ENCODE results near the gene PRR33.
"Not testable (repeated sequence)": the region's sequence is repeated elsewhere in the genome, so short reads cannot be mapped to it uniquely, and the experiment has no call there.

PRR33 gene

GRCh38 chr11:1891831-1892115 is at the start of gene PRR33:
TSS of gene PRR33 (minus strand) at chr11:1891895. CDS start at chr11:1890584, 1,311 bp downstream.
- DNase-seq (ENCODE audit: low read depth in 3 of 3): no peak

DNA sequence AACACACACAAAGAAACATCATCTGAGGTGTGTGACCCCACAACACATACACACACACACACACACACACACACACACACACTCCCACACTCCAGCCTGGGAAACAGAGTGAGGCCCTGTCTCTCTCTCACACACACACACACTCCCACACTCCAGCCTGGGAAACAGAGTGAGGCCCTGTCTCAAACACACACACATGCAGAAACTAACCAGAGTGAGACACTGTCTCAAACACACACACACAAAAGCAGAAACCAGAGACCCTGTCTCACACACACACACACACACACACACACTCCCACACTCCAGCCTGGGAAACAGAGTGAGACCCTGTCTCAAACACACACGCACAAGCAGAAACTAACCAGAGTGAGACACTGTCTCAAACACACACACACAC is 48.1 kb upstream of the PRR33 start:
- not testable (repeated sequence) for DNase-seq (ENCODE audit: low read depth in 3 of 3)

DNA sequence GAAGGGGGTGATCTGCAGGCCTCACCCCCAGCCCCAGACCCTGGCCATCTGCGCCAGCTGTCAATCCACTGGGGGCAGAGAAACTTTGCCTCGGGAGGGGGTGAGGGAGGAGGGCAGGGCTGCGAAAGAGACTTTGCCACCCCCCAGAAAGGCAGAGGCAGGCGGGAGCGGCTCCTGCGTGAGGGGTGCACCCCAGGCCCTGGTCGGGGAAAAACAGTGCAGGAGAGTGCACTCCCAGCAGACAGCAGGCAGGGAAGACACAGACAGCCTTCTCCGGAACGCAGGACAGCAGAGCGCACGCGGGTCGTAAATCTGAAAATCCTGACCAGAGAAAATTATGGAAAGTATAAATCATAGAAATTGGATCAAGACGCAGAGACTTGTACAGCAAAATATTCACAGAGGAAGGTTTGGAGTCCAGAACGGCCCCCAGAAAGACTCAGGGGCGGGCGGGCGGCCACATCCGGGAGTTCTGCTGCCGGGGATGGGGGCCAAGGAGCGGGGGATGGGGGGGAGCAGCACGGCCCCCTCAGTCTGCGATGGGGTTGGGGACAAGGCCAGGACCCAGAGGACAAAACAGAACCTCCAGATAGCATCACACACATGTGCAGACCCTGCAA is 47.4 kb upstream of the PRR33 start:
- DNase-seq (ENCODE audit: low read depth in 3 of 3): no peak

DNA sequence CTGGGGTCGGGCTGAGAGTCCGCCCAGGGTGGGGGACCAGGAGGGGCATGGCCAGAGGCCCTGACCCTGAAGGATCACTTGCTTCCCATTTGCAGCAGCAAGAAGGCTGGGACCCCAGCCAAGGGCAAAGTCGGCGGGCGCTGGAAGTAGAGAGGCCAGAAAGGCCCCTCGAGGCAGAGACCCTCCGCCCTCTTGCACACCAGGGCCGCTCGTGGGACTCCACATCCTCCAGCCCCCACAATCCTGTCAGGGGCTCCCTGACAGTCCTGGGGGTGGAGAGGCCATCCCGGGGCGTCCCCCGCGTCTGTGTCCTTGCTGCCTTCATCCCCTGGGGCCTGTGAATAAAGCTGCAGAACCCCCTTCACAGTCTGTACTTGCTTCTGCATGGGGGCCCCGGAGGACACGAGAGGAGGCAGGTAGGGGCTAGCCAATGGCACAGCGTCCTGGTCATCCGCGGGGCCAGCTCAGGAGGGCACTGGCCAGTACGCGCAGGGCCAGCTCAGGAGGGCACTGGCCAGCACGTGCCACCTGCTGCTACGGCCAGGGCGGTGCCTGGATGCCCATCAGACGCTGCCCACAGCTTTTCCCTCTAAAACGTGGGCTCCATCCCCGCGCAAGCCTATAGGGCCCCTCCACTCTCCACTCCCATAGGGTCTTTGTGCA is 46.8 kb upstream of the PRR33 start:
- DNase-seq (ENCODE audit: low read depth in 3 of 3): no peak

- no peak for DNase-seq (ENCODE audit: low read depth in 3 of 3)
Observed at GRCh38 chr11:1937616-1938342, 46.1 kb upstream of the PRR33 start.

GRCh38 chr11:1936781-1937615 is 45.3 kb upstream of the PRR33 start:
- no peak for DNase-seq (ENCODE audit: low read depth in 3 of 3)

- DNase-seq (ENCODE audit: low read depth in 3 of 3): no peak
Observed at GRCh38 chr11:1936072-1936780, 44.5 kb upstream of the PRR33 start.

DNA sequence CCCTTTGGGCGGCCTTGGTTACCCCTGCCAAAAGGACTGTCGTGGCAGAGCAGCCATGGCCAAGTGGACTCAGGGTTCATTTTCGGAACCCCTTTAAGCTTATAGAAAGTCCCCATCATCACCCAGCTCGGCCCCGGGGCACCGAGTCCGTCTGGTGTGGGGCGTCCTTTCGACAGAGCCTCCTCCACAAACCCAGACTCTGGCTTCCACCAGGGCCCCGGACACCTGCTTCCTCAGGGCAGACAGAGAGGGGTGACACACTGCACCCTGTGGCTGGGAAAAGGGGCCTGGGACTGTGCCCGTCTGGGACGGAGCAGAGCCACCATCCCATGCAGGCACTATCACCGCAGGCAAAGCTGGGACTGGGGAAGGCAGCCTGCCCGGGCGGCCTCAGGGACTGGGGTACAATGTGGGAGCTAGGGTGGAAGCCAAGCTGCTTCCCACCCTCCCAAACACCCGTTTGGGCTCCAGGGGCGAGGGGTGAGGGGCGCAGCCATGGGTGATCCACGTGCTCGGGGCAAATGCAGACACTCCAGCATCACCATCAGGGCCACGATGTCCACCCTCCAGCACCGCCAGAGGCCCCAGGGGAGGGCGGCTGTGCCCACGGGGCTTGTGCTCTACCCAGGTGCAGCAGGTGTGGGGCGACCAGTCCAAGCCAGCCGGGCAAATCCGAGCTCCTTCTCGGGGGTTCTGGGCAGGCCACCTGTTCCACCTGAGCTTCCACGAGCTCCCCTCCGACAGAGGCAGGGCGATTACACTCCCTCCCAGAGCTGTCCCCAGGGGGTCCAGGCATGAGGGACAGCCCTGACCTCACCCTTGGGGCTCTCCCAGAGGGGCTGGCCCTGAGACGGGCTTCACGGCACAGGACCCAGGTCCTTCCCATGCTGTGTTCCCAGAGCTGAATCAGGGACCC is 43.7 kb upstream of the PRR33 start:
- no peak for DNase-seq (ENCODE audit: low read depth in 3 of 3)

DNA sequence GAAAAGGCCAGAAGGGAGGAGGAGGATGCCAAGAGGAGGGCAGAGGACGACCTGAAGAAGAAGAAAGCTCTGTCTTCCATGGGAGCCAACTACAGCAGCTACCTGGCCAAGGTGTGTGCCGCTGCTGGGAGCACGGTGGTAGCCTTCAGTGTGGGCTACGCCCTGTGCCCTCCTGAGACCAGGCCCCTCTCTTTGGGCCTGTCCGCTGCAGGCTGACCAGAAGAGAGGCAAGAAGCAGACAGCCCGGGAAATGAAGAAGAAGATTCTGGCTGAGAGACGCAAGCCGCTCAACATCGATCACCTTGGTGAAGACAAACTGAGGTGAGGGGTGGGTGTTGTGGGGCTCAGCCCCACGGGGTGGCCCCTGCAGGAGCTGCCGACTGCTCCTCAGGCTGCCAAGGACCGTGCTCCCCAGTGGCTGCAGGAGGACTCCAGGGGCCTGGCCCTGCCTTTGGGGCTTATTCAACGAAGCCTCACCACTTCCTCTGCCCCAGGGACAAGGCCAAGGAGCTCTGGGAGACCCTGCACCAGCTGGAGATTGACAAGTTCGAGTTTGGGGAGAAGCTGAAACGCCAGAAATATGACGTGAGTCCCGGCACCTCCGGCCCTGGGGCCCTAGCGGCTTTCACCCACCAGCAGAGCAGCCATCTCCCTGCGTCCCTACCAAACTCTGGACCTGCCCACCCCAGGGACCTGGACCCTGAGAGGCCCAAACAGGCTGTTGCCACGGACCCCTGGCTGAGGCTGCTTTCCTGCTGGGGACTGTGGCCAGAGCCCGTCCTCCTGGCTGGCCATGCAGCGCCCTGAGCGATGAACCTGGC is 42.9 kb upstream of the PRR33 start:
- DNase-seq (ENCODE audit: low read depth in 3 of 3): no peak

GRCh38 chr11:1933416-1934334 is 42.0 kb upstream of the PRR33 start:
- DNase-seq (ENCODE audit: low read depth in 3 of 3): no peak

- no peak for DNase-seq (ENCODE audit: low read depth in 3 of 3)
Observed at GRCh38 chr11:1932681-1933080, 41.0 kb upstream of the PRR33 start.

- DNase-seq (ENCODE audit: low read depth in 3 of 3): no peak
Observed at GRCh38 chr11:1932105-1932480, 40.4 kb upstream of the PRR33 start.

DNA sequence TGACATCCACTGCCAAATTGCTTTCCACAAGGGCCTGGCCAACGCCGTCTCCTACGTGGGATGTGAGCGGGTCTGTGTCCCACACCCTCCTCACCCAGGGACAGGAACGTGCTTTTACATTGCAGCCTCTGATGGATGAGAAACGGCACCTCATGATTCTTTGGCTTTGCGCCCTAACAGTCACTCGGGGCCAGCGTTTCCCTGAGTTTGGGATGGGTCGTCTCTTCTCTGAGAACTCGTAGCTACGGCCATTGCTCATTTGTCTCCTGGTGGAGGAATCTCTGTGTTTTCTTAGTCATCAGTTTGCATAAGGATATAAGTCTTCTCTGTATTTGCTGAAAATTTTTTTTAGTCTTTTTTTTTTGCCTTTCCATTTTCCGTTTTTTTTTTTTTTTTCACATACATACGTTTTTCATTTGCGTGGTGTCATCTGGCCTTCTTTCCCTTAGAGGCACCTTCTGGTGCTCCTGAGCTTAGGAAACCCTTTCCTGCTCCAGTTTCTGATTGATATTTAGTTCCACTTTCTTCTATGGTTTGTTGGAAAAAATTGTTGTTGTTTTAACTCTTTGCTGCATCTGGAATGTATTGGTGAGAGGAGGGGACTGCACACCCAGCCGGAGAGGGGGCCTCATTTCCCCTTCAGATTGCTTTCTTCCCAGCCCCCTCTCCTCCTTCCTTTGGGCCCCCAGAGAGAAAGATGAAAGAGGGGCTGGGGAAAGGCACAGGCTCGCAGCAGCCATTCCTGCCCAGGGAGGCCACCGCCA is 39.8 kb upstream of the PRR33 start:
- DNase-seq (ENCODE audit: low read depth in 3 of 3): no peak

GRCh38 chr11:1930462-1930830 is 38.8 kb upstream of the PRR33 start:
- no peak for DNase-seq (ENCODE audit: low read depth in 3 of 3)

DNA sequence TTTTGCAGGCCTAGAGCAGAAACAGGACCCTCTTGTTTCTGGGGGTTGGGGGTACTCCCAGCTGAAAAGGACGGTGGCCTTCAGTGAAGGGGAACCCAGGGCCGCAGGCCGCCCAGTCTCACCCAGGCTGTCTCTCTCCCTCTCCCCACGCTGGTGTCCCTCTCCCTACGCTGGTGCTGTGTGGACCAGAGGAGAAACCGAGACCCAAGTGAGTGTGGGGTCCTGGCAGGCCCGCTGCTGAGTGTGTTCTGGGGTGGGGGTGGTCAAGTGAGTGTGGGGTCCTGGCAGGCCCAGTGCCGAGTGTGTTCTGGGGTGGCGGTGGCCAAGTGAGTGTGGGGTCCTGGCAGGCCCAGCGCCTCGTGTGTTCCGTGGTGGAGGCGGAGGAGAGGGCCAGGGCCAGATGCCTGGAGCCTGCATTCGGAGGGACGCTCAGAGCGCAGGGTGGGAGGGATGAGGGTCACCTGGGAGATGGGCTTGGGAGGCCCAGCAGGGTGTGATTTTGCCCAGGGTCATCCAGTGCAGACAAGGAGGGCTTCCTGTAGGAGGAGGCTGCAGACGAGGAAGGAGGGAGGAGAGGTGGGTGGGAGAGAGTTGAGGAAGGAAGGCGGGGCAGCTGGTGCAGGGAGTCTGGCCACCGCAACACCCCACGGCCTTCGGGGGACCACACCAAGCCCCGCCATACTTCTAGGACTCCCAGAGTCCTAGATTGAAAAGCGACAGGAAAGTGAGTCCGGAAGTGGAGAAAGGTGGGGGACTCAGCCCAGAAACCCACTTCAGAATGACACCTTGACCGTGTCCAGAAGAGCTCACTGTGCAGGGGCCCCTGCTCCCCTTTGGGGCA is 38.1 kb upstream of the PRR33 start:
- DNase-seq (ENCODE audit: low read depth in 3 of 3): no peak

- DNase-seq (ENCODE audit: low read depth in 3 of 3): no peak
Observed at GRCh38 chr11:1928891-1929541, 37.3 kb upstream of the PRR33 start.

DNA sequence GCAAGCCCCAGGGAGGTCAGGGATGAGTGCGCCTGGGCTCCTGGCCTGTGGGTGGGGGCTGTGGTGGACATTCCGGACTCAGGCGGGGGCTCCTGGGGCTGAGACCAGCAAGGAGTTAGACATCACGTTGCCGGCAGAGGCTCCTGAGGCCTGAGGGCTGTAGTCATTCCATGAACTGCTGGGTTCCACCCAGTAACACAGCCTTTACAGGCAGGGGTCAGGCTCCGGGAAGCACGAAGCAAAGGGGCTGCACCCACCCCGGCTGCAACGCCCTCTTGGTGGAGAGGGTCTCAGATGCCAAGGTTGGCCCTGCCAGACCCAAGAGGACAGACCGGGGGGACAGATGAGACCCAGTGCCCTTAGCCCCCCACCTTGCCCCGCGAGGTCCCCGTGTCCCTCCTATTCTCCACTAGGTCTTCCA is 36.8 kb upstream of the PRR33 start:
- DNase-seq (ENCODE audit: low read depth in 3 of 3): no peak

Data from stimulated activated CD4-positive, alpha-beta T cell treated with anti-CD3 and anti-CD28 coated beads, TNF-alpha, amount 100 ng/mL, for 4 hours (primary cell).